Tibial nerve (tissue), 4 donors: ENCODE measurements around the gene ZNF837. TPM values are rescaled to one million over a fixed set of nuclear protein-coding genes. Genes with fewer than 3 reads are reported as not detected.

Experiments
- DNase-seq, 2 donors: peaks; one replicate each; pipeline ENCODE4 v3.0.0-alpha.2; 2019; ENCODE audit warnings: low spot score in 2 of 2
- H3K27ac ChIP-seq, 4 donors: fragments of 200-600 bp; sonication (generic) in 3 of 4; one replicate each; pipeline ENCODE4 v1.5.1; 2017 to 2019; ENCODE audit warnings: mild to moderate bottlenecking in 1 of 4
- H3K27me3 ChIP-seq, 2 donors: fragments of 200-600 bp; sonication (generic) in 1 of 2; one replicate each; pipeline versions ENCODE4 v1.5.1 to v1.6.0; 2017 to 2019
- H3K36me3 ChIP-seq, 3 donors: fragments of 200-600 bp; sonication (generic); one replicate each; pipeline ENCODE4 v1.5.1; 2018 to 2019
- H3K4me1 ChIP-seq, 4 donors: fragments of 200-600 bp; sonication (generic) in 3 of 4; one replicate each; pipeline ENCODE4 v1.5.1; 2017 to 2019
- H3K4me3 ChIP-seq, 4 donors: fragments of 200-600 bp; sonication (generic) in 3 of 4; one replicate each; pipeline ENCODE4 v1.5.1; 2017 to 2019; ENCODE audit warnings: mild to moderate bottlenecking in 1 of 4, moderate library complexity in 1 of 4
- H3K9me3 ChIP-seq, 4 donors: fragments of 200-600 bp; sonication (generic) in 3 of 4; one replicate each; pipeline ENCODE4 v1.5.1; 2017 to 2019
- CTCF ChIP-seq, 5 experiments: fragments of 200-600 bp in 3 of 5; fragments of 450-650 bp in 2 of 5; sonication (generic) in 3 of 5; IDR thresholded peaks; one replicate each; pipeline ENCODE4 v1.5.1; 2016 to 2019; ENCODE audit warnings: antibody characterized with exemption in 5 of 5, mild to moderate bottlenecking in 3 of 5, moderate library complexity in 2 of 5
- EP300 ChIP-seq, 2 donors: sonication (generic); formaldehyde crosslinking; IDR thresholded peaks; one replicate each; pipeline ENCODE4 v1.6.1; 2017; ENCODE audit warnings: antibody characterized with exemption in 2 of 2, mild to moderate bottlenecking in 1 of 2
- POLR2A ChIP-seq, 2 donors: fragments of 450-650 bp; IDR thresholded peaks; one replicate each; pipeline ENCODE4 v1.6.1; 2017; ENCODE audit warnings: antibody characterized with exemption in 2 of 2, mild to moderate bottlenecking in 2 of 2, moderate library complexity in 2 of 2
- WGBS, 2 donors: methylation state at CpG; one replicate each; pipeline ENCODE4 v1.1.5; 2018; 5-methylcytosine and 5-hydroxymethylcytosine counted together
- total RNA-seq, 4 donors: library from RNA; depleted of rRNA; stranded (reverse); fragments of >200 nt; gene quantifications; one replicate each; pipeline ENCODE4 v1.1.0, GENCODE V29; 2016

Gene ZNF837
- total RNA-seq, 4 donors from 2014 or later: 1.3 to 6.9 (median 2.6) TPM

- Histone ChIP-seq H3K27ac (no peak overlapping the region), H3K9me3 (peaks cover 0 to 27% (median 0%) of the 10 kb centered on the region in 4 donors), H3K36me3 (peaks cover 0 to 70% (median 0%) of the 10 kb centered on the region in 3 donors), H3K4me1 (no peaks in the 10 kb centered on the region), H3K27me3 (no peaks in the 10 kb centered on the region), H3K4me3 (no peak overlapping the region)
- TF ChIP-seq CTCF (IDR thresholded peaks at IDR 0.05) (no peak), EP300 (IDR thresholded peaks at IDR 0.05) (no peak), POLR2A (IDR thresholded peaks at IDR 0.05) (no peak)
- DNase-seq: no peak
- WGBS, 2 donors: 93 to 97% methylated on average over 4 of the region's 4 CpGs
These were observed 44.0 kb downstream of the ZNF837 start for GRCh38 chr19:58336820-58337219.

- Histone ChIP-seq H3K4me1 (no peaks in the 10 kb centered on the region), H3K27me3 (no peaks in the 10 kb centered on the region), H3K4me3 (no peak overlapping the region), H3K9me3 (peaks cover 0 to 27% (median 0%) of the 10 kb centered on the region in 4 donors), H3K36me3 (peaks cover 0 to 64% (median 0%) of the 10 kb centered on the region in 3 donors), H3K27ac (no peak overlapping the region)
- DNase-seq: no peak
- no peak for TF ChIP-seq CTCF (IDR thresholded peaks at IDR 0.05)
- no peak for TF ChIP-seq EP300 (IDR thresholded peaks at IDR 0.05)
- TF ChIP-seq POLR2A (IDR thresholded peaks at IDR 0.05): no peak
- WGBS, 2 donors: 95 to 100% methylated on average over 1 of the region's 1 CpG
These were observed 44.6 kb downstream of the ZNF837 start for GRCh38 chr19:58336216-58336615.

GRCh38 chr19:58335630-58336029 lies 45.2 kb downstream of the ZNF837 start:
- TF ChIP-seq CTCF (IDR thresholded peaks at IDR 0.05) (no peak), EP300 (IDR thresholded peaks at IDR 0.05) (no peak), POLR2A (IDR thresholded peaks at IDR 0.05) (no peak)
- H3K36me3 ChIP-seq: peaks cover 0 to 58% (median 0%) of the 10 kb centered on the region in 3 donors
- 71 to 86% methylated on average over 3 of the region's 3 CpGs for WGBS, 2 donors
- no peaks in the 10 kb centered on the region for H3K27me3 ChIP-seq
- peaks cover 0 to 27% (median 0%) of the 10 kb centered on the region in 4 donors for H3K9me3 ChIP-seq
- H3K27ac ChIP-seq: no peak overlapping the region
- no peak for DNase-seq
- H3K4me3 ChIP-seq: no peak overlapping the region
- no peaks in the 10 kb centered on the region for H3K4me1 ChIP-seq

- Histone ChIP-seq H3K27ac (no peak overlapping the region), H3K27me3 (no peaks in the 10 kb centered on the region), H3K4me1 (no peaks in the 10 kb centered on the region), H3K36me3 (peaks cover 0 to 52% (median 0%) of the 10 kb centered on the region in 3 donors), H3K4me3 (no peak overlapping the region), H3K9me3 (peaks cover 0 to 22% (median 0%) of the 10 kb centered on the region in 4 donors)
- WGBS, 2 donors: 93% methylated on average over 15 to 19 of the region's 19 CpGs
- no peak for DNase-seq
- TF ChIP-seq CTCF (IDR thresholded peaks at IDR 0.05): no peak
- TF ChIP-seq EP300 (IDR thresholded peaks at IDR 0.05): no peak
- no peak for TF ChIP-seq POLR2A (IDR thresholded peaks at IDR 0.05)
These were observed 46.1 kb downstream of the ZNF837 start for GRCh38 chr19:58334691-58335249.

GRCh38 chr19:58332697-58333096 lies 48.1 kb downstream of the ZNF837 start:
- WGBS, 2 donors: 69 to 84% methylated on average over 1 of the region's 1 CpG
- Histone ChIP-seq H3K9me3 (peaks cover 0 to under 1% (median 0%) of the 10 kb centered on the region in 4 donors), H3K27me3 (no peaks in the 10 kb centered on the region), H3K4me3 (no peak overlapping the region), H3K27ac (no peak overlapping the region), H3K4me1 (peaks cover 0 to 14% (median 6%) of the 10 kb centered on the region in 4 donors), H3K36me3 (peaks cover 0 to 31% (median 0%) of the 10 kb centered on the region in 3 donors)
- TF ChIP-seq CTCF (IDR thresholded peaks at IDR 0.05): no peak
- TF ChIP-seq POLR2A (IDR thresholded peaks at IDR 0.05): no peak
- no peak for TF ChIP-seq EP300 (IDR thresholded peaks at IDR 0.05)
- no peak for DNase-seq
